Panc1 (cell line): ENCODE measurements around the gene NEK5.

ENCODE experiments used
- CTCF ChIP-seq: fragments of 450-650 bp; IDR thresholded peaks from 2 replicates; pipeline ENCODE4 v1.5.1; 2017; ENCODE audit warnings: mild to moderate bottlenecking
- POLR2AphosphoS5 ChIP-seq: IDR thresholded peaks from 2 replicates; pipeline ENCODE4 v1.6.1; 2012; ENCODE audit warnings: mild to moderate bottlenecking, low read depth, low read length, moderate library complexity
- REST ChIP-seq, 2 experiments: IDR thresholded peaks; 2 replicates each; pipeline ENCODE4 v1.6.1; 2011 to 2012; ENCODE audit warnings: low read depth in 2 of 2, control low read depth in 1 of 2, low read length in 1 of 2, mild to moderate bottlenecking in 1 of 2, moderate library complexity in 1 of 2; ENCODE audit not compliant: insufficient read depth in 1 of 2
- TCF7L2 ChIP-seq: IDR thresholded peaks from 2 replicates; pipeline ENCODE4 v1.6.1; 2011; ENCODE audit warnings: mild to moderate bottlenecking, low read depth, low read length, inconsistent platforms

DNA sequence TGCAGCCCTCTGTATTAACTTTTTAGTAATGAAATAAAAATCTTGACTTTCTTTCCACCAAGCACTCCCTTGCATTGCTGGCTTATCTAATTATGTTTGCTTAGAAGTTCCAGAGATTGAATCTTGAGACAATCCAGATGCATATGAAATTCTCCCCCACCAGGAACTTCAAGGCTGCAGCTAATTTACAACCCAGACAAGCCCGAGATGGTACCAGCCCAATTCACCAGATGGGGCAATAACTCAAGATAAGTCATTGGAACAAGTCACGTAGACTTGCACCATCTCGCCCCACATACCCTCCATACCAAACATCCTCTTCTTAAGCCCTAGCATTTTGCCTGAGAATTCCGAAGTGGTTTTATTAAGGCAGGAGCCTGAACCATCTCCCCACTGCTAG lies 75.4 kb downstream of the NEK5 start:
- TF ChIP-seq CTCF (no peak), POLR2AphosphoS5 (no peak), REST (IDR thresholded peaks at IDR 0.05; ENCODE audit: insufficient read depth in 1 of 2, low read depth in 2 of 2, low read length in 1 of 2) (no peak), TCF7L2 (no peak)
